Endothelial cell of umbilical vein (primary cell): Measurements from ENCODE around the gene SLCO2A1. TPM values are rescaled to one million over a fixed set of nuclear protein-coding genes. Genes with fewer than 3 reads are reported as not detected.
A peak's percentile ranks its signal among the peaks of the same experiment; 100 is the strongest.

Experiments used
- BruUV-seq: library from RNA; stranded (reverse); fragments of 400-500 nt; replicated peaks from 2 replicates; lab custom pipeline; 2021; lab: Mats Ljungman, UMichigan
- CTCF ChIA-PET: fragments of 300-600, 350-600 bp; sonication (Branson Sonifier 250); formaldehyde crosslinking; loops from one replicate; lab custom pipeline; 2021; ENCODE audit warnings: antibody characterized with exemption, inconsistent platforms; lab: Charles Lee
- POLR2A ChIA-PET: fragments of 300-600, 350-600 bp; sonication (Branson Sonifier 250); formaldehyde crosslinking; loops from one replicate; lab custom pipeline; 2021; ENCODE audit warnings: antibody characterized with exemption, inconsistent platforms; lab: Charles Lee
- DNase-seq: peaks from one replicate; pipeline ENCODE4 v3.0.0-alpha.2; 2011; ENCODE audit warnings: low read depth, low spot score
- FAIRE-seq: peaks from 2 replicates; lab custom pipeline; 2011; peaks lifted over from hg19 to GRCh38; lab: Jason Lieb, UNC
- H2AFZ ChIP-seq: 2 replicates; pipeline ENCODE4 v1.6.0; 2012; ENCODE audit warnings: low read depth, low read length, control low read depth, inconsistent platforms
- H3K27ac ChIP-seq: 2 replicates; pipeline ENCODE4 v1.5.1; 2011; ENCODE audit warnings: low read depth, mild to moderate bottlenecking, control low read depth, low read length, moderate library complexity; ENCODE audit not compliant: insufficient read depth
- H3K27me3 ChIP-seq, 2 experiments: 2 replicates each; pipeline versions ENCODE4 v1.6.0 to v1.6.1; 2011; ENCODE audit warnings: low read length in 2 of 2, mixed read lengths in 1 of 2; ENCODE audit not compliant: control insufficient read depth in 2 of 2, insufficient read depth in 2 of 2
- H3K36me3 ChIP-seq, 2 experiments: 2 replicates in 1 of 2; 3 replicates in 1 of 2; pipeline ENCODE4 v1.5.1; 2011; ENCODE audit warnings: low read length in 2 of 2, mild to moderate bottlenecking in 1 of 2, moderate library complexity in 1 of 2; ENCODE audit not compliant: control insufficient read depth in 2 of 2, insufficient read depth in 2 of 2; ENCODE audit errors: extremely low read depth in 1 of 2
- H3K4me1 ChIP-seq: 3 replicates; pipeline ENCODE4 v1.5.1; 2011; ENCODE audit warnings: mild to moderate bottlenecking, low read length; ENCODE audit not compliant: control insufficient read depth, insufficient read depth; ENCODE audit errors: extremely low read depth
- H3K4me2 ChIP-seq: 2 replicates; pipeline ENCODE4 v1.6.1; 2011; ENCODE audit warnings: low read length, control low read depth, mixed read lengths; ENCODE audit not compliant: insufficient read depth
- H3K4me3 ChIP-seq, 3 experiments: fragments of 200-600 bp in 1 of 3; sonication (generic), shearing (Covaris generic) in 1 of 3; replicated peaks in 1 of 3; 2 replicates each; pipeline ENCODE4 v1.5.1; 2011 to 2016; ENCODE audit warnings: control low read depth in 3 of 3, low read length in 3 of 3, mild to moderate bottlenecking in 2 of 3, inconsistent platforms in 1 of 3, low read depth in 1 of 3, moderate library complexity in 1 of 3; ENCODE audit not compliant: insufficient read depth in 1 of 3
- H3K79me2 ChIP-seq: 2 replicates; pipeline ENCODE4 v1.6.0; 2012; ENCODE audit warnings: low read length, inconsistent platforms; ENCODE audit not compliant: control insufficient read depth, insufficient read depth
- H3K9ac ChIP-seq: replicated peaks from 2 replicates; pipeline ENCODE3; 2011; ENCODE audit warnings: low read length, control low read depth; ENCODE audit not compliant: insufficient read depth; ENCODE audit errors: extremely low read depth
- H3K9me1 ChIP-seq: replicated peaks from 3 replicates; pipeline ENCODE4 v1.6.0; 2011; ENCODE audit warnings: mild to moderate bottlenecking, low read length; ENCODE audit not compliant: control insufficient read depth, insufficient read depth; ENCODE audit errors: extremely low read depth
- H3K9me3 ChIP-seq: replicated peaks from 2 replicates; pipeline ENCODE4 v1.5.1; 2012; ENCODE audit warnings: low read length, inconsistent platforms; ENCODE audit not compliant: control insufficient read depth, insufficient read depth
- H4K20me1 ChIP-seq: replicated peaks from 2 replicates; pipeline ENCODE3; 2011; ENCODE audit warnings: mild to moderate bottlenecking, low read length; ENCODE audit not compliant: control insufficient read depth, insufficient read depth; ENCODE audit errors: extremely low read depth
- CTCF ChIP-seq, 2 donors: IDR thresholded peaks; 1 replicate in 1 of 2; 2 replicates in 1 of 2; pipeline ENCODE4 v1.5.1; 2011; ENCODE audit warnings: low read length in 2 of 2, mild to moderate bottlenecking in 2 of 2, moderate library complexity in 2 of 2, control low read depth in 1 of 2, inconsistent platforms in 1 of 2, low read depth in 1 of 2; ENCODE audit not compliant: insufficient read depth in 1 of 2; ENCODE audit errors: extremely low read depth in 1 of 2
- EZH2 ChIP-seq: IDR thresholded peaks from 2 replicates; pipeline ENCODE4 v1.6.1; 2012; ENCODE audit warnings: borderline replicate concordance, low read depth, mild to moderate bottlenecking, moderate library complexity, low read length, inconsistent platforms; ENCODE audit not compliant: severe bottlenecking
- FOS ChIP-seq: IDR thresholded peaks from 2 replicates; pipeline ENCODE4 v1.6.1; 2011; ENCODE audit warnings: mild to moderate bottlenecking, low read length, moderate library complexity, borderline replicate concordance; ENCODE audit not compliant: insufficient read depth
- GATA2 ChIP-seq: IDR thresholded peaks from 2 replicates; pipeline ENCODE4 v1.7.0; 2011; ENCODE audit warnings: low read depth, mild to moderate bottlenecking, moderate library complexity, mixed read lengths, low read length; ENCODE audit not compliant: insufficient read length, insufficient read depth
- JUN ChIP-seq: IDR thresholded peaks from 2 replicates; pipeline ENCODE4 v1.6.1; 2011; ENCODE audit warnings: borderline replicate concordance, low read depth; ENCODE audit not compliant: insufficient read length, insufficient read depth
- MAX ChIP-seq: IDR thresholded peaks from 2 replicates; pipeline ENCODE4 v1.6.1; 2011; ENCODE audit not compliant: insufficient read depth, insufficient read length
- MYC ChIP-seq: IDR thresholded peaks from one replicate; pipeline ENCODE4 v1.6.1; 2011; ENCODE audit warnings: mild to moderate bottlenecking, low read depth, low read length
- POLR2A ChIP-seq: IDR thresholded peaks from 2 replicates; pipeline ENCODE4 v1.6.1; 2012; ENCODE audit warnings: low read depth, mild to moderate bottlenecking, control low read depth, low read length
- POLR2AphosphoS5 ChIP-seq: IDR thresholded peaks from 2 replicates; pipeline ENCODE4 v1.6.1; 2012; ENCODE audit warnings: low read depth, mild to moderate bottlenecking, control low read depth, low read length, moderate library complexity; ENCODE audit not compliant: insufficient read depth
- dilution Hi-C: fragments of 300-500 bp; cut with MboI; formaldehyde crosslinking; loops from one replicate; pipeline ENCODE4 v1.15.0; 2019; ENCODE audit warnings: low sequenced_read_pairs; ENCODE audit not compliant: extremely low pct_ligation_motif_present
- intact Hi-C: fragments of 100-400 bp; cut with micrococcal nuclease; formaldehyde crosslinking; loops from one replicate; pipeline ENCODE4 v1.10.0; 2022
- polyA plus RNA-seq, 4 experiments: library from polyadenylated mRNA; depleted of rRNA in 3 of 4; stranded (reverse) in 3 of 4; unstranded in 1 of 4; fragments of >200 nt; gene quantifications; 2 replicates each; pipeline versions ENCODE4 v1.2.1 to v1.2.3, GENCODE V29; 2011 to 2012; ENCODE audit warnings: missing spikeins in 1 of 4
- total RNA-seq: library from RNA; stranded (reverse); gene quantifications from 2 replicates; pipeline ENCODE4 v1.2.3, GENCODE V29; 2021

SLCO2A1 gene
- total and polyA plus RNA-seq, 2 donors (not counting 3 experiments of a cell fraction or from before 2014, with no cell fraction given): 1.4 to 11.9 TPM

- no peak for TF ChIP-seq JUN
- no peak for TF ChIP-seq MYC
- no peak for TF ChIP-seq FOS
- TF ChIP-seq POLR2A: no peak
- no peak for TF ChIP-seq POLR2AphosphoS5
- no peaks in the 10 kb centered on the region for H4K20me1 ChIP-seq
- dilution Hi-C loops (no loop called here), intact Hi-C loops (no loop called here)
- no peaks in the 10 kb centered on the region for H3K79me2 ChIP-seq
- no peak overlapping the region for H3K27ac ChIP-seq
- H3K9me1 ChIP-seq: no peaks in the 10 kb centered on the region
- FAIRE-seq: peak; percentile 21
- H3K4me1 ChIP-seq: peaks cover 11% of the 10 kb centered on the region
- H3K9ac ChIP-seq: no peak overlapping the region
- peak overlapping the region; percentile 9 for H2AFZ ChIP-seq
- no peaks in the 10 kb centered on the region for H3K9me3 ChIP-seq
- no peak overlapping the region for H3K4me3 ChIP-seq
- POLR2A ChIA-PET: no interaction called here
- DNase-seq: peak; percentile 55
- H3K4me2 ChIP-seq: no peak overlapping the region
- H3K27me3 ChIP-seq: no peaks in the 10 kb centered on the region
- BruUV-seq: no TSS peak
- no peaks in the 10 kb centered on the region for H3K36me3 ChIP-seq
- CTCF ChIA-PET: interaction anchor here (0.8 to 1.6 kb wide), 3 partner anchors 12 to 244 kb away, joined by 3 to 4 read pairs (median 3); no protein-coding TSS in a partner anchor
These were observed 61.5 kb downstream of the SLCO2A1 start for GRCh38 chr3:133967992-133968892.

GRCh38 chr3:133966954-133967353 lies 62.8 kb downstream of the SLCO2A1 start:
- no peak overlapping the region for H3K4me2 ChIP-seq
- intact Hi-C loops (no loop called here), dilution Hi-C loops (no loop called here)
- no peaks in the 10 kb centered on the region for H3K27me3 ChIP-seq
- DNase-seq: no peak
- BruUV-seq: no TSS peak
- peaks cover 15% of the 10 kb centered on the region for H3K4me1 ChIP-seq
- H3K36me3 ChIP-seq: no peaks in the 10 kb centered on the region
- POLR2A ChIA-PET: no interaction called here
- H3K4me3 ChIP-seq: no peak overlapping the region
- H3K79me2 ChIP-seq: no peaks in the 10 kb centered on the region
- TF ChIP-seq POLR2A: no peak
- no peak for TF ChIP-seq EZH2
- TF ChIP-seq MAX: no peak
- TF ChIP-seq MYC: no peak
- TF ChIP-seq GATA2: no peak
- no peak for TF ChIP-seq CTCF (IDR thresholded peaks at IDR 0.05; ENCODE audit: extremely low read depth in 1 of 2, insufficient read depth in 1 of 2, low read depth in 1 of 2, low read length in 2 of 2)
- TF ChIP-seq FOS: no peak
- no peak for TF ChIP-seq POLR2AphosphoS5
- no peak for TF ChIP-seq JUN
- no peaks in the 10 kb centered on the region for H3K9me1 ChIP-seq
- no peak overlapping the region for H2AFZ ChIP-seq
- no peak for FAIRE-seq
- no peak overlapping the region for H3K27ac ChIP-seq
- CTCF ChIA-PET: interaction anchor here (1.1 to 2.5 kb wide), 2 partner anchors 11 to 245 kb away, joined by 4 to 8 read pairs; no protein-coding TSS in a partner anchor
- no peaks in the 10 kb centered on the region for H3K9me3 ChIP-seq
- no peaks in the 10 kb centered on the region for H4K20me1 ChIP-seq
- no peak overlapping the region for H3K9ac ChIP-seq
